BE2C (cell line): ENCODE data around the gene GPR33.

Experiments used
- DNase-seq: peaks from one replicate; pipeline ENCODE4 v3.0.0-alpha.2; 2020
- H3K27me3 ChIP-seq: fragments of 250-450 bp; sonication (Bioruptor Pico); 2 replicates; pipeline ENCODE4 v1.5.1; 2020; ENCODE audit warnings: mild to moderate bottlenecking
- H3K36me3 ChIP-seq: fragments of 250-450 bp; sonication (Bioruptor Pico); 2 replicates; pipeline ENCODE4 v1.5.1; 2020; ENCODE audit warnings: mild to moderate bottlenecking
- H3K4me1 ChIP-seq: fragments of 250-450 bp; sonication (Bioruptor Pico); 2 replicates; pipeline ENCODE4 v1.5.1; 2020
- H3K4me3 ChIP-seq: 2 replicates; pipeline ENCODE4 v1.5.1; 2011; ENCODE audit warnings: low read depth, low read length
- H3K9me3 ChIP-seq: fragments of 250-450 bp; sonication (Bioruptor Pico); 2 replicates; pipeline ENCODE4 v1.5.1; 2020
- CTCF ChIP-seq: IDR thresholded peaks from 2 replicates; pipeline ENCODE4 v1.5.1; 2012; ENCODE audit warnings: mild to moderate bottlenecking, low read depth, low read length

The GPR33 gene

DNA sequence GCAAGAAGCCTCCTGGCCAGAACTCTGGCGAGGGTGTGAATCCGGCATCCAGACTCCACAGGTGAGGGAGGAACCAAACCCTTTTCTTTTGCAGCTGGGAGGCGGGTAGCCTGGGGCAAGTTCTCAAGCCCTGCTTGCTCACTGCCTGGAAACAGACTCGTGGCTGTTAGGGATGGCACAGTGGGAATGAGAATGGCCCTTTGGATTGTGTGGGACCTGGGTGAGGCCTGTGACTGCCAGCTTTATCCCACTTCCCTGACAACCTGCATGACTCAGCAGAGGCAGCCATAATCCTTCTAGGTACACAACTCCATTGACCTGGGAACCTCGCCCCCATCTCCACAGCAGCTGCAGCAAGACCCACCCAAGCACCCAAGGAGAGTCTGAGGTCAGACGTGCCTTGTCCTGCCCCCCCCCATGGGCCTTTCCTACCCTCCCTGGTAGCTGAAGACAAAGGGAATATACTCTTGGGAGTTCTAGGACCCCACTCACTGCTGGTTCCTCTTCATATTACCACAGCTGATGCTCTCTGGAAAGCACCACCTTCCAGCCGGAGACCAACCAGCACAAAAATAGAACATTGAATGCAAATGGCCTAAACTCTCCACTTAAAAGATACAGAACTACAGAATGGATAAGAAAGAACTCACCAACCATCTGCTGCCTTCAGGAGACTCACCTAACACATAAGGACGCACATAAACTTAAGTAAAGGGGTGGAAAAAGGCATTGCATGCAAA is 5.1 kb upstream of the GPR33 start:
- Histone ChIP-seq H3K9me3 (no peaks in the 10 kb centered on the region), H3K36me3 (no peaks in the 10 kb centered on the region), H3K4me3 (no peak overlapping the region), H3K27me3 (no peaks in the 10 kb centered on the region; the same call in 1 of the 2 replicates), H3K4me1 (no peaks in the 10 kb centered on the region)
- no peak for TF ChIP-seq CTCF
- DNase-seq = no peak

DNA sequence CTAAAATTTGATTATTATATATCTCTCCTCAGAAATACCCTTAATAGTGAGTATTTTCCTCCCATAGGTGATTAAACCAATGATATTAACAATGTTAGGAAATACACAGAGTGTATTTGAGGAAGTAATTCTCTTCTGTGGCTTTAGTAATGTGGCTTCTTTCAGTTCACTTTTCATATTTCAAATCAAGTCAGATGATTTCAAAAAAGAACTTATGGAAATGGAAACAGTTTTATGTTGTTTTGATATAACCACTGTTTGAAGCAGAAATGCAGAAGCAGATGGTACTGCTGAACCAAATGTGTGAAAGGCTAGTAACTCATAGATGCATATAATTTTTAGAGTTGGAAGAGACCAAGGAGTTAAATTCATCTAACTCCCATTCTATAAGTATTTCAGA is 1.9 kb upstream of the GPR33 start:
- no peaks in the 10 kb centered on the region for H3K36me3 ChIP-seq
- no peak for TF ChIP-seq CTCF
- no peak overlapping the region for H3K4me3 ChIP-seq
- DNase-seq = no peak
- no peaks in the 10 kb centered on the region for H3K9me3 ChIP-seq
- no peaks in the 10 kb centered on the region for H3K27me3 ChIP-seq
- no peaks in the 10 kb centered on the region for H3K4me1 ChIP-seq

- Histone ChIP-seq H3K9me3 (no peaks in the 10 kb centered on the region), H3K4me1 (no peaks in the 10 kb centered on the region), H3K27me3 (no peaks in the 10 kb centered on the region), H3K4me3 (no peak overlapping the region), H3K36me3 (no peaks in the 10 kb centered on the region)
- no peak for DNase-seq
- TF ChIP-seq CTCF = no peak
These were observed 1.1 kb downstream of the GPR33 start for GRCh38 chr14:31486764-31487163.

DNA sequence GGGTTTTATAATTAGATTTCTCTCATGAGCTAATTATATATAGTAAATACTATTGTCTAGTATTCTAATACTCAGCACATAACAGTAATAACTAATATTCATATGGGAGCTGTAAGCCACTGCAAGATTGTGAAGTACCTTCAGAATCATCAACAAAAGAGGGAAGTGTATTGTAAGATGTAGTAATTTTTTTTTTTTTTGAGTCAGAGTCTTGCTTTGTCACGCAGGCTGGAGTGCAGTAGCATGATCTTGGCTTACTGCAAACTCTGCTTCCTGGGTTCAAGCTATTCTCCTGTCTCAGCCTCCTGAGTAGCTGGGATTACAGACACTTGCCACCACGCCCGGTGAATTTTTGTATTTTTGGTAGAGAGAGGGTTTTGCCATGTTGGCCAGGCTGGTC is 3.1 kb downstream of the GPR33 start:
- Histone ChIP-seq H3K9me3 (no peaks in the 10 kb centered on the region), H3K4me1 (no peaks in the 10 kb centered on the region), H3K27me3 (no peaks in the 10 kb centered on the region), H3K36me3 (no peaks in the 10 kb centered on the region), H3K4me3 (no peak overlapping the region)
- no peak for TF ChIP-seq CTCF
- no peak for DNase-seq

GRCh38 chr14:31480156-31480555 is 7.7 kb downstream of the GPR33 start:
- H3K27me3 ChIP-seq = peaks cover 3% of the 10 kb centered on the region; the same call in 1 of the 2 replicates
- DNase-seq = no peak
- H3K4me3 ChIP-seq = no peak overlapping the region
- no peak for TF ChIP-seq CTCF
- no peaks in the 10 kb centered on the region for H3K4me1 ChIP-seq
- H3K9me3 ChIP-seq = no peaks in the 10 kb centered on the region
- no peaks in the 10 kb centered on the region for H3K36me3 ChIP-seq

DNA sequence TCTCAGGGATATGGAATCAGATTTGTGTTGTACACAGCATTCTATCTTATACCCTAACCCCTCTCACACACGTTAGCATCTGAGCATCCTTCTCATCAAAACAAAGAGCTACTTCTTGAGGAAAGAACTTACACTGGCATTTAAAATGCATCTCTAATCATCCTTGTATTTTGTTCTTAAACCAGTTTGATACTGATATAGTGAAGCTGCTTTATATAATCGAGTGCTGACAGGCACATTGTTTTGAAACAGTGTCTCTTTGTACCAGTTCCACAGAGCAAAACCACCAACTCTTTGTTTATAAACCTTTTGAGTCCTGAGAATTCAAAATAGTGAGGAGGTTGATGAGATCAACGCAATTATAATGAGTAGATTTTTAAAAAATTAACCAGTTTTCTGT is 8.8 kb downstream of the GPR33 start:
- no peaks in the 10 kb centered on the region for H3K36me3 ChIP-seq
- no peak for TF ChIP-seq CTCF
- DNase-seq = no peak
- no peak overlapping the region for H3K4me3 ChIP-seq
- H3K9me3 ChIP-seq = no peaks in the 10 kb centered on the region
- peaks cover 3% of the 10 kb centered on the region; the same call in 1 of the 2 replicates for H3K27me3 ChIP-seq
- no peaks in the 10 kb centered on the region for H3K4me1 ChIP-seq
